Heart right ventricle (tissue), 16 donors: ENCODE results near the gene ZNF597. TPM values are rescaled to one million over a fixed set of nuclear protein-coding genes. Genes with fewer than 3 reads are reported as not detected.

ENCODE experiments used
- ATAC-seq, 8 donors: fragments of 200-7000 bp; cut with Tn5 transposase; one replicate each; pipeline ENCODE4 v1.9.1; 2020; ENCODE audit warnings: mild to moderate bottlenecking in 8 of 8, moderate library complexity in 8 of 8, moderate number of reproducible peaks in 1 of 8
- DNase-seq, 2 donors: peaks; one replicate each; pipeline ENCODE4 v3.0.0-alpha.2; 2020
- H3K27ac ChIP-seq, 10 donors: fragments of 200-600 bp; sonication (generic) in 2 of 10; one replicate each; pipeline versions ENCODE4 v1.5.0 to v1.8.0; 2020 to 2022; ENCODE audit warnings: mild to moderate bottlenecking in 3 of 10
- H3K27me3 ChIP-seq, 7 donors: fragments of 200-600 bp; one replicate each; pipeline ENCODE4 v1.8.0; 2021 to 2022; ENCODE audit warnings: mild to moderate bottlenecking in 2 of 7
- H3K36me3 ChIP-seq, 9 donors: fragments of 200-600 bp; sonication (generic) in 1 of 9; one replicate each; pipeline versions ENCODE4 v1.5.0 to v1.8.0; 2020 to 2022; ENCODE audit warnings: mild to moderate bottlenecking in 2 of 9
- H3K4me1 ChIP-seq, 9 donors: fragments of 200-600 bp; sonication (generic) in 1 of 9; one replicate each; pipeline versions ENCODE4 v1.5.0 to v1.8.0; 2020 to 2022; ENCODE audit warnings: mild to moderate bottlenecking in 4 of 9
- H3K4me3 ChIP-seq, 10 donors: fragments of 200-600 bp; sonication (generic) in 2 of 10; one replicate each; pipeline versions ENCODE4 v1.5.0 to v1.8.0; 2020 to 2022; ENCODE audit warnings: mild to moderate bottlenecking in 7 of 10, moderate library complexity in 2 of 10
- H3K9me3 ChIP-seq, 11 donors: fragments of 200-600 bp in 10 of 11; sonication (generic) in 2 of 11; one replicate each; pipeline versions ENCODE4 v1.5.0 to v1.8.0; 2013 to 2022; ENCODE audit warnings: mild to moderate bottlenecking in 2 of 11, control low read depth in 1 of 11, moderate library complexity in 1 of 11
- WGBS, 2 donors: extraction: QIAGEN DNeasy Blood & Tissue Kit; methylation state at CpG; one replicate each; pipeline ENCODE4 v1.1.7; 2013; ENCODE audit warnings: inconsistent platforms in 1 of 2; 5-methylcytosine and 5-hydroxymethylcytosine counted together
- intact Hi-C, 10 donors: fragments of 100-400 bp; cut with DNase I; formaldehyde crosslinking; loops; one replicate each; pipeline versions ENCODE4 v1.11.1 to v1.14.2; 2022
- polyA plus RNA-seq, 2 donors: library from polyadenylated mRNA; stranded (reverse); fragments of 200-250 nt; gene quantifications; one replicate each; pipeline ENCODE4 v1.2.3, GENCODE V29; 2013
- total RNA-seq, 10 donors: library from RNA; stranded (reverse); fragmentation: NEBNext Ultra II Directional in 3 of 10; extraction: Animal tissue kit (Norgen Biotek cat#: 25700) in 3 of 10; gene quantifications; one replicate each; pipeline versions ENCODE4 v1.2.1 to v1.2.4, GENCODE V29; 2021 to 2023
- TF ChIP-seq, protein P1 (sequence below), 9 donors: fragments of 200-600 bp; sonication (generic) in 2 of 9; IDR thresholded peaks; one replicate each; pipeline versions ENCODE4 v1.5.0 to v1.8.0; 2021 to 2022; ENCODE audit warnings: antibody characterized with exemption in 9 of 9, mild to moderate bottlenecking in 5 of 9, moderate library complexity in 1 of 9
- donor health status: Arrhythmogenic right ventricular cardiomyopathy.
- donor health status: ischemic (EF 13 %, LVEDD 7.1; RV severe dilation, severe dysfunction).
- donor health status: healthy with polysubstance abuse.
- donor health status: DM: no; HTN: yes; CAD: no.
- donor health status: DM: no; HTN: no; CAD: no.
- donor health status: ischemic (EF 25% LVEDD 6.9; RV normal size, moderate dysfunction).
- donor health status: ischemic (EF 25% LVEDD 5.7; RV mildly dilated, moderate dysfunction).
- donor health status: healthy.
- donor health status: DM: yes; HTN: yes; CAD: no.
- donor health status: Ischemic cardiomyopathy.
- donor health status: ischemic (EF 35%, LVEDD 5.7; RV mildly dilated, moderate dysfunction).
- donor health status: nonischemic (EF 11% LVEDD 7.7; RV severe dilation, severe dysfunction).
- donor health status: DM: yes; HTN: yes; CAD: no.
- donor health status: PGD.
- donor health status: ischemic (EF 29% LVEDD 5.4; RV normal size, mild dysfunction).
- donor health status: nonischemic (EF 23%, LVEDD 6.1; RV moderate dilation, normal function).

Gene ZNF597
- total and polyA plus RNA-seq, 12 donors = 0.73 to 2.4 (median 1.6) TPM

DNA sequence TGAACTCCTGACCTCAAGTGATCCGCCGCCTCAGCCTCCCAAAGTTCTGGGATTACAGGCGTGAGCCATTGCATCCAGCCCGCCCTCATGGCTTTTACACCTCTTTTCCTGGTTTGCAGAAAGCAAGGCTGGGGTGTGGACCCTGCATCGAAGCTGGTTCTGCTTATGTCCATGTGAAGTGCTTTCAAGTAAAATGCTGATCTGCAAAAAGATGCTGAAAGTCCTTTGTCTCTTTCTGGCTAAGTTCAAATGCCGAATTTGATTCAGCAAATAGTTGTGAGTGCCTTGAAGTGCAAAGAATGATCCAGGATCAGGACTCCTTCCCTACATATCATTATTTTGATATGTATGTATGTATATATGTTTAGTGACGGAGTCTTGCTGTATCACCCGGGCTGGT, 17.3 kb upstream of the ZNF597 start:
- DNase-seq = no peak
- intact Hi-C loops = no loop called here

DNA sequence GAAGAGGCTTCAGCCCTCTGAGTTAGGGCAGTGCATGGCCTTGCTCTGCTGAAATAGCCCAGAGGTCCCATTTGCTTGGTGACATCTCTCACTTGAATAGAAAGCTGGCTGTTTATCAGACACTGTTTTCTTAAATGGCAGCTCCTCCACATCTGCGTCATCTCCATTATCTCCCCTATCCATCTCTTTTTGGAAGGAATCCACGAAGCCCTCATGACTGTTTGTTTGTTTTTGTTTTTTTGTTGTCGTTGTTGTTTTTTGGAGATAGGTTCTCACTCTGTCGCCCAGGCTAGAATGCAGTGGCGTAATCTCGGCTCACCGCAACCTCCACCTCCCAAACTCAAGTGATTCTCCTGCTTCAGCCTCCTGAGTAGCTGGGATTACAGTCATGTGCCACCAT, 16.8 kb upstream of the ZNF597 start:
- WGBS, 2 donors = 61 to 68% methylated on average over 7 of the region's 7 CpGs
- Histone ChIP-seq H3K36me3 (no peaks in the 10 kb centered on the region), H3K27me3 (no peaks in the 10 kb centered on the region), H3K9me3 (no peaks in the 10 kb centered on the region), H3K27ac (peak overlapping the region in 9 of 10 donors; percentile 71 to 99 (median 98)), H3K4me3 (peak overlapping the region in 5 of 10 donors; percentile 1 to 95 (median 81)), H3K4me1 (peaks cover 44 to 88% (median 79%) of the 10 kb centered on the region in 9 donors)
- ATAC-seq = no peak
- TF ChIP-seq, protein P1, sequence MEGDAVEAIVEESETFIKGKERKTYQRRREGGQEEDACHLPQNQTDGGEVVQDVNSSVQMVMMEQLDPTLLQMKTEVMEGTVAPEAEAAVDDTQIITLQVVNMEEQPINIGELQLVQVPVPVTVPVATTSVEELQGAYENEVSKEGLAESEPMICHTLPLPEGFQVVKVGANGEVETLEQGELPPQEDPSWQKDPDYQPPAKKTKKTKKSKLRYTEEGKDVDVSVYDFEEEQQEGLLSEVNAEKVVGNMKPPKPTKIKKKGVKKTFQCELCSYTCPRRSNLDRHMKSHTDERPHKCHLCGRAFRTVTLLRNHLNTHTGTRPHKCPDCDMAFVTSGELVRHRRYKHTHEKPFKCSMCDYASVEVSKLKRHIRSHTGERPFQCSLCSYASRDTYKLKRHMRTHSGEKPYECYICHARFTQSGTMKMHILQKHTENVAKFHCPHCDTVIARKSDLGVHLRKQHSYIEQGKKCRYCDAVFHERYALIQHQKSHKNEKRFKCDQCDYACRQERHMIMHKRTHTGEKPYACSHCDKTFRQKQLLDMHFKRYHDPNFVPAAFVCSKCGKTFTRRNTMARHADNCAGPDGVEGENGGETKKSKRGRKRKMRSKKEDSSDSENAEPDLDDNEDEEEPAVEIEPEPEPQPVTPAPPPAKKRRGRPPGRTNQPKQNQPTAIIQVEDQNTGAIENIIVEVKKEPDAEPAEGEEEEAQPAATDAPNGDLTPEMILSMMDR (IDR thresholded peaks at IDR 0.05) = no peak
- intact Hi-C loops = no loop called here
- DNase-seq = no peak

More for the DNA sequence above, 17.3 kb upstream of the ZNF597 start:
- Histone ChIP-seq H3K9me3 (no peaks in the 10 kb centered on the region), H3K36me3 (peaks cover 0 to 3% (median 0%) of the 10 kb centered on the region in 9 donors), H3K4me1 (peaks cover 44 to 90% (median 80%) of the 10 kb centered on the region in 9 donors), H3K27me3 (no peaks in the 10 kb centered on the region), H3K27ac (peak overlapping the region in 7 of 10 donors; percentile 27 to 99 (median 97)), H3K4me3 (no peak overlapping the region)
- WGBS, 2 donors = 77 to 81% methylated on average over 8 of the region's 8 CpGs
- ATAC-seq = no peak
- TF ChIP-seq, protein P1 (IDR thresholded peaks at IDR 0.05) = no peak

DNA sequence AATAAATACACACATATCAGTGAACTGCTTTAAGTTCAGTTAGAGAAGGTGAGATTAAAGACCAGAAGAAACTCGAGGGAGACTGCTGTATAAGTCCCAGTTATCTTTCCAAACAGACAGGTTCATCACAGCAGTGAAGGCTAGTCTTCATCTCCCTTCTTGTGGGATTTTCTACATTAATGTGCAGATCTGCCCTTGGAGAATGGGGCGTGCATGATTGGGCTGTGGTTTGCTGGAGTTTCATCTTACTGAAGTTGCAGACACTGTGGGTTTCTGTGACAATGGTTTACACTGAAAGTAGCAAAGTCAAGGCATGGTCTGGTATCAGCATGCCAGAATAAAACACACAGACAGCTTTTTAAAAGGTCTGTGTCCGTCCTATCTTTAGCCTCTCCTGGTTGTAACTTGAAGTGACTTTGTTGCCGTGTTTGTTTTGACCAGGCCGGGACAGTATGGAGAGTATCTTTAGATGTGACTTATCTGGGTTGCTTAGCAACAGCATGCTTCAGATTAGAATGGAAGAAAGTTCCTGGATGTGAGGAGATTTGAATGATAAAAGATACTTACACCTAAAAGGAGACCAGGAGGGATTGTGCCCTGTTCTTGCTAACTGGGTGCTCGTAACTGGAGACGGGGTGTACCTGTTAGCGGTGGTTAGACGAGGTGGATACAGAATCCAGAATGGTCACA, 16.2 kb upstream of the ZNF597 start:
- Histone ChIP-seq H3K27ac (peak overlapping the region; percentile 92 to 99 (median 98)), H3K9me3 (no peaks in the 10 kb centered on the region), H3K4me1 (peaks cover 44 to 86% (median 75%) of the 10 kb centered on the region in 9 donors), H3K27me3 (no peaks in the 10 kb centered on the region), H3K4me3 (peak overlapping the region in 9 of 10 donors; percentile 77 to 95 (median 84)), H3K36me3 (no peaks in the 10 kb centered on the region)
- 43 to 44% methylated on average over 9 of the region's 9 CpGs for WGBS, 2 donors
- TF ChIP-seq, protein P1 (IDR thresholded peaks at IDR 0.05) = no peak
- DNase-seq (no peak), ATAC-seq (no peak)
- intact Hi-C loops = loop anchor here in 5 of 10 donors (5.0 to 10.0 kb wide), 7 partner anchors 43 to 305 kb away; partner anchors contain the start of genes CLUAP1 (in 2 of the 5), TIGD7 (in 2 of the 5), ZNF174 (in 2 of the 5) and ZNF263 (in 2 of the 5)

DNA sequence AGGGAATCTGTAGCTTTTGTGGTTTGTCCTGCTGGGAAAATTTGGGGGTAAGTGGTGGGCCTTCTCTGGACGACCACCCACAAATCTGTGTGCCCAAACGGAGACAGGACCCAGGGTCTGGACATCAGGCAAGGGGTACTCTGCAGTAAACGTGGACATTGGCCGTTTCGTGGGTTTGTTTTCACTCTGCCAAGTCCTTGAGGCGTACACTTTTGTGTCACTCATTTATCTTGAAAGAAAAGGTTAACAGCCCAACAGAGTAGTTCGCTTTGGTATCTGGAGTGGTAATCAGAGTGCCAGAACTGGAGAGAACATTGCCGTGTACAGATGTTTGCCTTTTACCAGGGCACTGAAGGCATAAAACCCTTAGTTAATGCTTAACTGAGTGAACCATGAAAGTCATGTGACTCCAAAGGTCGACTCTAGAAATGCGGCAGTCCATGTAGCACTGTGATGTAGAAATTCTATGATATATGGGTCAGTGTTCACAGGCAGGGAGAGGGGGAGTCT, 15.6 kb upstream of the ZNF597 start:
- DNase-seq = no peak
- no peak for ATAC-seq
- Histone ChIP-seq H3K4me3 (peak overlapping the region; percentile 65 to 95 (median 83)), H3K27ac (peak overlapping the region; percentile 92 to 99 (median 98)), H3K27me3 (no peaks in the 10 kb centered on the region), H3K36me3 (no peaks in the 10 kb centered on the region), H3K9me3 (no peaks in the 10 kb centered on the region), H3K4me1 (peaks cover 41 to 83% (median 68%) of the 10 kb centered on the region in 9 donors)
- intact Hi-C loops = loop anchor here in 5 of 10 donors (1.0 to 10.0 kb wide), 8 partner anchors 43 to 304 kb away; partner anchors contain the start of genes ZNF174 (in 3 of the 5), ZSCAN32 (in 3 of the 5), CLUAP1 (in 2 of the 5) and TIGD7 (in 2 of the 5)
- WGBS, 2 donors = 5% methylated on average over 10 of the region's 10 CpGs
- TF ChIP-seq, protein P1 (IDR thresholded peaks at IDR 0.05) = no peak
